HEK293T (cell line): ENCODE measurements around the gene ZNF212.

Source experiments
- ARNT ChIP-seq: fragments of 450-650 bp; IDR thresholded peaks from 2 replicates; pipeline ENCODE4 v1.6.1; 2017; ENCODE audit warnings: mild to moderate bottlenecking
- CTBP1 ChIP-seq: fragments of 450-650 bp; IDR thresholded peaks from 2 replicates; pipeline ENCODE4 v1.6.1; 2016; ENCODE audit warnings: borderline replicate concordance
- ELF4 ChIP-seq: fragments of 450-650 bp; IDR thresholded peaks from 2 replicates; pipeline ENCODE4 v1.6.1; 2017; ENCODE audit warnings: antibody characterized with exemption
- FOXA1 ChIP-seq: fragments of 450-650 bp; IDR thresholded peaks from 2 replicates; pipeline ENCODE4 v1.6.1; 2016; ENCODE audit warnings: mild to moderate bottlenecking
- FOXM1 ChIP-seq: fragments of 450-650 bp; IDR thresholded peaks from 2 replicates; pipeline ENCODE4 v1.6.1; 2017; ENCODE audit warnings: mild to moderate bottlenecking, borderline replicate concordance
- HDGF ChIP-seq: fragments of 450-650 bp; IDR thresholded peaks from 2 replicates; pipeline ENCODE4 v1.6.1; 2017; ENCODE audit warnings: antibody characterized with exemption, borderline replicate concordance
- L3MBTL2 ChIP-seq: fragments of 450-650 bp; conservative IDR thresholded peaks from 2 replicates; pipeline ENCODE4 v1.6.1; 2016; ENCODE audit warnings: mild to moderate bottlenecking
- NFRKB ChIP-seq: fragments of 450-650 bp; IDR thresholded peaks from 2 replicates; pipeline ENCODE4 v1.6.1; 2016; ENCODE audit warnings: mild to moderate bottlenecking, moderate library complexity
- SP1 ChIP-seq: fragments of 450-650 bp; IDR thresholded peaks from 2 replicates; pipeline ENCODE4 v1.6.1; 2017
- SUZ12 ChIP-seq: fragments of 450-650 bp; IDR thresholded peaks from 2 replicates; pipeline ENCODE4 v1.6.1; 2016; ENCODE audit warnings: mild to moderate bottlenecking
- ZNF384 ChIP-seq: fragments of 450-650 bp; IDR thresholded peaks from 2 replicates; pipeline ENCODE4 v1.6.1; 2016

DNA sequence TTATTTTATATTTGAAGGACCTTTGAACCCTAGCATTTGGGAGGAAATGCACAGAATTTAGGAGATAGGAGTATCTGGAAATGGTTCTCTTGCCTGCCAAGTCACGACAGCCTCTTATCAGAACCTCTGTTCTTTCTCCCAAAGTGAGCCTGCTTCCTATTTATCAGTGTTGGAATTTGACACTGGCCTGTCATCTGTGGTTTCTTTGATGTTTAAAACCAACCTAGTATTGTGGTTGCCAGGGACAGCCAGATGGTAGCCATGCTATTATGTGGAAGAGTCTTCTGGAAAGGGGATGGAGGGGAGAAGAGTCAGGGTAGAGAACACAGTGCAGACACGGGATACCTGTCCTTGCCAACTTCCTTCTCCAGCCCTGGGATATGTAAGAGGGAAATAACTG is 23.0 kb upstream of the ZNF212 start:
- TF ChIP-seq CTBP1 (no peak), NFRKB (no peak), ARNT (no peak), SUZ12 (no peak), FOXM1 (no peak), ELF4 (no peak), SP1 (no peak), HDGF (no peak), L3MBTL2 (no peak), ZNF384 (no peak), FOXA1 (no peak)
